Tibial nerve (tissue), 4 donors: Measurements from ENCODE around the gene ENTR1. TPM values are rescaled to one million over a fixed set of nuclear protein-coding genes. Genes with fewer than 3 reads are reported as not detected.

Experiments used
- DNase-seq, 2 donors: peaks; one replicate each; pipeline ENCODE4 v3.0.0-alpha.2; 2019; ENCODE audit warnings: low spot score in 2 of 2
- H3K27ac ChIP-seq, 4 donors: fragments of 200-600 bp; sonication (generic) in 3 of 4; one replicate each; pipeline ENCODE4 v1.5.1; 2017 to 2019; ENCODE audit warnings: mild to moderate bottlenecking in 1 of 4
- H3K27me3 ChIP-seq, 2 donors: fragments of 200-600 bp; sonication (generic) in 1 of 2; one replicate each; pipeline versions ENCODE4 v1.5.1 to v1.6.0; 2017 to 2019
- H3K36me3 ChIP-seq, 3 donors: fragments of 200-600 bp; sonication (generic); one replicate each; pipeline ENCODE4 v1.5.1; 2018 to 2019
- H3K4me1 ChIP-seq, 4 donors: fragments of 200-600 bp; sonication (generic) in 3 of 4; one replicate each; pipeline ENCODE4 v1.5.1; 2017 to 2019
- H3K4me3 ChIP-seq, 4 donors: fragments of 200-600 bp; sonication (generic) in 3 of 4; one replicate each; pipeline ENCODE4 v1.5.1; 2017 to 2019; ENCODE audit warnings: mild to moderate bottlenecking in 1 of 4, moderate library complexity in 1 of 4
- H3K9me3 ChIP-seq, 4 donors: fragments of 200-600 bp; sonication (generic) in 3 of 4; one replicate each; pipeline ENCODE4 v1.5.1; 2017 to 2019
- CTCF ChIP-seq, 5 experiments: fragments of 200-600 bp in 3 of 5; fragments of 450-650 bp in 2 of 5; sonication (generic) in 3 of 5; IDR thresholded peaks; one replicate each; pipeline ENCODE4 v1.5.1; 2016 to 2019; ENCODE audit warnings: antibody characterized with exemption in 5 of 5, mild to moderate bottlenecking in 3 of 5, moderate library complexity in 2 of 5
- EP300 ChIP-seq, 2 donors: sonication (generic); formaldehyde crosslinking; IDR thresholded peaks; one replicate each; pipeline ENCODE4 v1.6.1; 2017; ENCODE audit warnings: antibody characterized with exemption in 2 of 2, mild to moderate bottlenecking in 1 of 2
- POLR2A ChIP-seq, 2 donors: fragments of 450-650 bp; IDR thresholded peaks; one replicate each; pipeline ENCODE4 v1.6.1; 2017; ENCODE audit warnings: antibody characterized with exemption in 2 of 2, mild to moderate bottlenecking in 2 of 2, moderate library complexity in 2 of 2
- WGBS, 2 donors: methylation state at CpG; one replicate each; pipeline ENCODE4 v1.1.5; 2018; 5-methylcytosine and 5-hydroxymethylcytosine counted together
- total RNA-seq, 4 donors: library from RNA; depleted of rRNA; stranded (reverse); fragments of >200 nt; gene quantifications; one replicate each; pipeline ENCODE4 v1.1.0, GENCODE V29; 2016

The ENTR1 gene
- total RNA-seq, 4 donors from 2014 or later, result 52.6 to 101 (median 70.9) TPM

- no peaks in the 10 kb centered on the region for H3K27me3 ChIP-seq
- 89 to 93% methylated on average over 13 to 22 of the region's 25 CpGs for WGBS, 2 donors
- peaks cover 0 to 99% (median 8%) of the 10 kb centered on the region in 3 donors for H3K36me3 ChIP-seq
- no peak for DNase-seq
- no peak overlapping the region for H3K4me3 ChIP-seq
- H3K27ac ChIP-seq, result no peak overlapping the region
- peaks cover 0 to 3% (median 0%) of the 10 kb centered on the region in 4 donors for H3K4me1 ChIP-seq
- H3K9me3 ChIP-seq, result no peaks in the 10 kb centered on the region
- TF ChIP-seq EP300 (IDR thresholded peaks at IDR 0.05) (no peak), CTCF (IDR thresholded peaks at IDR 0.05) (no peak), POLR2A (IDR thresholded peaks at IDR 0.05) (no peak)
Observed at GRCh38 chr9:136381966-136382513, 28.4 kb downstream of the ENTR1 start.

GRCh38 chr9:136381311-136381710 is 29.1 kb downstream of the ENTR1 start:
- Histone ChIP-seq H3K27ac (no peak overlapping the region), H3K4me1 (peaks cover 0 to 9% (median 0%) of the 10 kb centered on the region in 4 donors), H3K27me3 (no peaks in the 10 kb centered on the region), H3K36me3 (peaks cover 0 to 92% (median 8%) of the 10 kb centered on the region in 3 donors), H3K4me3 (no peak overlapping the region), H3K9me3 (no peaks in the 10 kb centered on the region)
- WGBS, 2 donors, result 77 to 89% methylated on average over 7 to 8 of the region's 9 CpGs
- DNase-seq, result no peak
- TF ChIP-seq POLR2A (IDR thresholded peaks at IDR 0.05) (no peak), CTCF (IDR thresholded peaks at IDR 0.05) (no peak), EP300 (IDR thresholded peaks at IDR 0.05) (no peak)

DNA sequence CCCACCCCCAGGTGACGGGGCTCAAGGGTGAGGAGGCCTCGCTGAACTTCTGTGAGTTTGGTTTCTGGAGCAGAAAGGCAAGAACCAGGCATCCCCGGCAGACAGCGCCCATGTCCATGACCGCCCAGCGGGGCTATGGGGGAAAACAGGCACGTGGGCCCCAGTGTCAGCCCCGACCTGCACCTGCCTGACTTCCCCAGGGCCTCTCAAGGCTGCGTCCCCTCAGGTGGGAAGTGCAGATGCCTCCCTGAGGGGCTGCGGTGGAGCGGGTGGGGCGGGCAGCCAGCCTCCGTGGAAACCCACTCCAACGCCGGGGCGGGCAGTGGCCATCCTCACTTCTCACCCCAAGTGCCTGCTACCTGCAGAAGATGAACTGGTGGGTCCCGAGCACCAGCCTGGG is 30.0 kb downstream of the ENTR1 start:
- WGBS, 2 donors, result 95% methylated on average over 14 to 16 of the region's 17 CpGs
- TF ChIP-seq POLR2A (IDR thresholded peaks at IDR 0.05) (no peak), EP300 (IDR thresholded peaks at IDR 0.05) (no peak)
- peaks cover 0 to 91% (median 8%) of the 10 kb centered on the region in 3 donors for H3K36me3 ChIP-seq

DNA sequence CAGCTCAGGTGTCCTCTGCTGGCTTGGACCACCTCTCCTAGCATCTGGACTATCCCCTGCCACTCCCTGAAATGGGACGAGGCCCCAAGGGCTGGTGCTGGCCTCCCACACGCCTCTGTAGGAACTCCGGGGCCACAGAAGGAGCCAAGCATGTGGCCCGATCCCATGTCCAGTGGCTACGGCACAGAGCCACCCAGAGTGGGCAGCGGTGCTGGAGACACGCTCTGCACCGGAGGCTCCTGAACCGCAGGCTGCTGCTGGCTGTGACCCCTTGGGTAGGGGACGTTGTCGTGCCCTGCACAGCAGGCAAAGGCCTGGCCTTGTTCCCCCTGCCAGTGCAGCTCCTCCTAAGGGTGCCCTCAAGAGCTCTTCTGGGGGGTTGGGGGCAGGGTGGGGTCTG is 30.5 kb downstream of the ENTR1 start:
- no peak overlapping the region for H3K4me3 ChIP-seq
- H3K9me3 ChIP-seq, result no peaks in the 10 kb centered on the region
- no peak overlapping the region for H3K27ac ChIP-seq
- peaks cover 0 to 9% (median 0%) of the 10 kb centered on the region in 4 donors for H3K4me1 ChIP-seq
- DNase-seq, result no peak
- no peak for TF ChIP-seq EP300 (IDR thresholded peaks at IDR 0.05)
- no peak for TF ChIP-seq CTCF (IDR thresholded peaks at IDR 0.05)
- TF ChIP-seq POLR2A (IDR thresholded peaks at IDR 0.05), result no peak
- H3K36me3 ChIP-seq, result peaks cover 0 to 91% (median 8%) of the 10 kb centered on the region in 3 donors
- H3K27me3 ChIP-seq, result no peaks in the 10 kb centered on the region
- WGBS, 2 donors, result 79 to 91% methylated on average over 8 to 9 of the region's 11 CpGs

More for the DNA sequence above, 30.0 kb downstream of the ENTR1 start:
- Histone ChIP-seq H3K9me3 (no peaks in the 10 kb centered on the region), H3K4me3 (no peak overlapping the region), H3K27ac (no peak overlapping the region), H3K4me1 (peaks cover 0 to 9% (median 0%) of the 10 kb centered on the region in 4 donors), H3K27me3 (no peaks in the 10 kb centered on the region)
- DNase-seq, result no peak

DNA sequence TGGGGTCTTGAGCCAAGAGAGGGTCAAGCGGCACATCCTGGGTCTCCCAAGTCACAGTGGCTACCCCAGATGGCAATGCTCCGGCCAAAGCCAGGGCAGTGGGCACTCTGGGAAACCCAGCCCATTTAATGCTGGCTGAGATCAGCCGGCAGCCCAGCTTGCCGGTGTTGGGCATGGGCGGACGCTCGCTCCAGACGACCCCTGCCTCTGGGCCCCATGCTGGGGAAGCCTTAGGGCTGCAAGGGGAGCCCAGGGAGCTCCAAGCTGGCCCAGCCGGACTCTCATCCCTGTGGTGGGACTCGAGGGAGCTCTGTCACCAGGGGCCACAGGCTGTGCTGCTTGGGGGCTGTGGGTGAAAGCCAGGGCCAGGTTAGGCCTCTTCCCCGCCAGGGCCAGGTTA is 31.0 kb downstream of the ENTR1 start:
- DNase-seq, result no peak
- 83 to 88% methylated on average over 2 to 4 of the region's 11 CpGs for WGBS, 2 donors
- H3K27me3 ChIP-seq, result no peaks in the 10 kb centered on the region
- TF ChIP-seq EP300 (IDR thresholded peaks at IDR 0.05), result no peak
- TF ChIP-seq CTCF (IDR thresholded peaks at IDR 0.05), result no peak
- H3K4me3 ChIP-seq, result no peak overlapping the region
- no peak overlapping the region for H3K27ac ChIP-seq
- no peaks in the 10 kb centered on the region for H3K9me3 ChIP-seq
- H3K36me3 ChIP-seq, result peaks cover 0 to 90% (median 7%) of the 10 kb centered on the region in 3 donors
- peaks cover 0 to 9% (median 0%) of the 10 kb centered on the region in 4 donors for H3K4me1 ChIP-seq
